ENCODE results near the gene CHST1.

DNA sequence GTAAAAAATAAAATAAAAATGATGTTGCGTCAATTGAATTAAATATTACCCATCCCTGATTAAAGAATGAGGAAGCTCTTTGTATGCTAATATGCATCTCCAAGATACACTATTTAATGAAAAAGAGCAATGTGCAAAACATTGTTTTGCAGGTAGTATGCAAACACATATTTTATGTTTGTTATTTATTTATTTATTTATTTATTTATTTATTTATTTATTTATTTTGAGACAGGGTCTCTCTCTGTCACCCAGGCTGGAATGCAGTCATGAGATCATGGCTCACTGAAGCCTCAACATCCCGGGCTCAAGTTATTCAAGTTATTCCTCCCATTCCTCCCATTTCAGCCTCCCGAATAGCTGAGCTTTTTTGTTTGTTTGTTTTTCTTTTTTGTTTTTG lies 7.2 kb upstream of the CHST1 start:
- TF ChIP-seq POLR2A (IDR thresholded peaks at IDR 0.05; ENCODE audit: low read length) (no peak), GATA1 (IDR thresholded peaks at IDR 0.05; ENCODE audit: low read depth, low read length) (no peak)

All from erythroblast (primary cell).